Ishikawa (cell line): ENCODE results near the gene POLDIP3.

ENCODE experiments used
- CEBPB ChIP-seq: IDR thresholded peaks from 2 replicates; pipeline ENCODE4 v1.6.1; 2012
- CREB1 ChIP-seq: IDR thresholded peaks from 2 replicates; pipeline ENCODE4 v1.6.1; 2012; ENCODE audit warnings: low read depth
- EGR1 ChIP-seq: IDR thresholded peaks from 2 replicates; pipeline ENCODE4 v1.6.1; 2012
- EP300 ChIP-seq: IDR thresholded peaks from 2 replicates; pipeline ENCODE4 v1.6.1; 2012; ENCODE audit warnings: borderline replicate concordance
- FOXM1 ChIP-seq: IDR thresholded peaks from 2 replicates; pipeline ENCODE4 v1.6.1; 2012; ENCODE audit warnings: low read depth, borderline replicate concordance
- MAX ChIP-seq: IDR thresholded peaks from 2 replicates; pipeline ENCODE4 v1.6.1; 2012
- NFIC ChIP-seq: IDR thresholded peaks from 2 replicates; pipeline ENCODE4 v1.6.1; 2012
- RAD21 ChIP-seq: IDR thresholded peaks from 2 replicates; pipeline ENCODE4 v1.6.1; 2012; ENCODE audit warnings: low read depth
- REST ChIP-seq: IDR thresholded peaks from 2 replicates; pipeline ENCODE4 v1.6.1; 2012; ENCODE audit warnings: low read depth, mild to moderate bottlenecking
- TAF1 ChIP-seq: IDR thresholded peaks from 2 replicates; pipeline ENCODE4 v1.6.1; 2012; ENCODE audit warnings: low read depth, mild to moderate bottlenecking
- TCF12 ChIP-seq: IDR thresholded peaks from 2 replicates; pipeline ENCODE4 v1.6.1; 2012; ENCODE audit warnings: low read depth
- TEAD4 ChIP-seq: IDR thresholded peaks from 2 replicates; pipeline ENCODE4 v1.6.1; 2012
- USF1 ChIP-seq: IDR thresholded peaks from 2 replicates; pipeline ENCODE4 v1.6.1; 2012
- YY1 ChIP-seq: IDR thresholded peaks from 2 replicates; pipeline ENCODE4 v1.6.1; 2012; ENCODE audit warnings: low read depth
- ZBTB7A ChIP-seq: IDR thresholded peaks from 2 replicates; pipeline ENCODE4 v1.6.1; 2012; ENCODE audit warnings: low read depth

POLDIP3 gene

GRCh38 chr22:42587588-42588175 is 27.0 kb downstream of the POLDIP3 start:
- TF ChIP-seq ZBTB7A: no peak
- no peak for TF ChIP-seq REST
- TF ChIP-seq NFIC: no peak
- no peak for TF ChIP-seq RAD21
- no peak for TF ChIP-seq FOXM1
- TF ChIP-seq MAX: no peak
- TF ChIP-seq TAF1: no peak
- no peak for TF ChIP-seq TCF12
- TF ChIP-seq CREB1: no peak
- TF ChIP-seq TEAD4: no peak
- TF ChIP-seq YY1: no peak
- no peak for TF ChIP-seq USF1
- TF ChIP-seq CEBPB: no peak

- TF ChIP-seq REST (no peak), CEBPB (no peak), NFIC (no peak), RAD21 (no peak), TEAD4 (no peak), ZBTB7A (no peak), EP300 (no peak), FOXM1 (no peak), YY1 (no peak), EGR1 (no peak), TCF12 (no peak), MAX (no peak), USF1 (no peak), TAF1 (no peak), CREB1 (no peak)
Measured at GRCh38 chr22:42586381-42586780, 28.3 kb downstream of the POLDIP3 start.

GRCh38 chr22:42585096-42585495 is 29.6 kb downstream of the POLDIP3 start:
- TF ChIP-seq NFIC (no peak), REST (no peak), YY1 (no peak), CREB1 (no peak), USF1 (no peak), TAF1 (no peak), MAX (no peak), ZBTB7A (no peak), FOXM1 (no peak), EGR1 (no peak), EP300 (no peak), TEAD4 (no peak), TCF12 (no peak), RAD21 (no peak)

GRCh38 chr22:42584364-42584940 is 30.2 kb downstream of the POLDIP3 start:
- TF ChIP-seq FOXM1 (no peak), NFIC (no peak), EP300 (no peak), TAF1 (no peak), CREB1 (no peak), RAD21 (no peak), TEAD4 (no peak), EGR1 (no peak), ZBTB7A (no peak)
